GM13976 (cell line): Measurements from ENCODE around the gene HMGXB4.

Experiments
- DNase-seq: peaks from one replicate; pipeline ENCODE4 v3.0.0; 2012; ENCODE audit warnings: low spot score
- in situ Hi-C: fragments of 300-500 bp; cut with MboI; formaldehyde crosslinking; loops from one replicate; pipeline ENCODE4 v1.12.0; 2022; ENCODE audit warnings: low sequenced_read_pairs, mixed read lengths, inconsistent platforms; ENCODE audit not compliant: unreplicated experiment
- TF ChIP-seq, protein P1 (sequence below): IDR thresholded peaks from 2 replicates; pipeline ENCODE4 v1.5.1; 2012; ENCODE audit warnings: borderline replicate concordance, mild to moderate bottlenecking; ENCODE audit not compliant: insufficient read depth; ENCODE audit errors: extremely low read depth, missing control alignments, control extremely low read depth

The HMGXB4 gene

GRCh38 chr22:35257321-35258190 is at the start of gene HMGXB4:
HMGXB4 (plus strand) TSS chr22:35257493; CDS start chr22:35262391, 4,898 bp downstream.
- in situ Hi-C loops = no loop called here
- DNase-seq = peak; percentile 94
- TF ChIP-seq, protein P1, sequence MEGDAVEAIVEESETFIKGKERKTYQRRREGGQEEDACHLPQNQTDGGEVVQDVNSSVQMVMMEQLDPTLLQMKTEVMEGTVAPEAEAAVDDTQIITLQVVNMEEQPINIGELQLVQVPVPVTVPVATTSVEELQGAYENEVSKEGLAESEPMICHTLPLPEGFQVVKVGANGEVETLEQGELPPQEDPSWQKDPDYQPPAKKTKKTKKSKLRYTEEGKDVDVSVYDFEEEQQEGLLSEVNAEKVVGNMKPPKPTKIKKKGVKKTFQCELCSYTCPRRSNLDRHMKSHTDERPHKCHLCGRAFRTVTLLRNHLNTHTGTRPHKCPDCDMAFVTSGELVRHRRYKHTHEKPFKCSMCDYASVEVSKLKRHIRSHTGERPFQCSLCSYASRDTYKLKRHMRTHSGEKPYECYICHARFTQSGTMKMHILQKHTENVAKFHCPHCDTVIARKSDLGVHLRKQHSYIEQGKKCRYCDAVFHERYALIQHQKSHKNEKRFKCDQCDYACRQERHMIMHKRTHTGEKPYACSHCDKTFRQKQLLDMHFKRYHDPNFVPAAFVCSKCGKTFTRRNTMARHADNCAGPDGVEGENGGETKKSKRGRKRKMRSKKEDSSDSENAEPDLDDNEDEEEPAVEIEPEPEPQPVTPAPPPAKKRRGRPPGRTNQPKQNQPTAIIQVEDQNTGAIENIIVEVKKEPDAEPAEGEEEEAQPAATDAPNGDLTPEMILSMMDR = no peak

DNA sequence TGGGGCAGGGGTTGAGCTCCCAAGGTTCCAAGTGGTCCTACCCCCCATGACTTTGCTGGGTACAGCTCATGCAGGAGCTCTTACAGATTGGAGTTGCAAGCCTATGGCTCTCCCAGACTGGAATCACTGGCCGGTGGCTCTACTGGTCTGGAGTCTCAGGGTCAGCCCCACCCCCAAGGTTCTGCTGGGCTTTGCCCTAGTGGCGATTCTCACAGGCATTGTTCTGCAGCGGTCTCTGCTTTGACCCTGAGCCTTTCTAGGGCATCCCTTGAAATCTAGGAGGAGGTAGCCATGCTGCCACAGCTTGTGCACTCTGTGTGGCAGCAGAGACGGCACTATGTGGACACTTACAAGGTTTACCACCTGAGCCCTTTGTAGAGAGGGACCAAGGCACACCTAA is 49.3 kb upstream of the HMGXB4 start:
- no peak for DNase-seq

GRCh38 chr22:35209203-35209602 is 48.1 kb upstream of the HMGXB4 start:
- no peak for DNase-seq
- TF ChIP-seq, protein P1 = no peak
- in situ Hi-C loops = no loop called here

More for the DNA sequence above, 49.3 kb upstream of the HMGXB4 start:
- TF ChIP-seq, protein P1 = no peak
- in situ Hi-C loops = no loop called here

DNA sequence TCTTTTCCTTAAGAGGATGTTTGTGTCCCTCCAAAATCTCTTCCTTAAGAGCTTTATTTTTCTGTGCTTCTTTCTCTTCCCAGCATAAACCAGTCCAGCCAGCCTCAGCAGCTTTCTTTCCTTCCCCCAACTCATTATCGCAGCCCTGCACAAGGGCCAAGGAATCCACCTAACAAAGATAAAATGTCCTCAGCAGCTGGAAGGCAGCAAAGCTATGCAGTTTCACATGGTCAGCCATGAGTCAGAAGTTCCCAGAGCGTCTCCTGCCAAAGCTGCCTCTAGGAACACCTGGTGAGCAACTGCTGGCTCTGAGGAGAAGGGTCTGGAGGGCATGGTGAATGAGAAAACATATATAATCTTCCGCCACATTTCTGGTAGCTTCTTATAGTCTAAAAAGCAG is 45.3 kb upstream of the HMGXB4 start:
- in situ Hi-C loops = no loop called here
- TF ChIP-seq, protein P1 = no peak
- DNase-seq = no peak

GRCh38 chr22:35212996-35213395 is 44.3 kb upstream of the HMGXB4 start:
- TF ChIP-seq, protein P1 = no peak
- in situ Hi-C loops = no loop called here
- DNase-seq = no peak

GRCh38 chr22:35214968-35215367 is 42.3 kb upstream of the HMGXB4 start:
- in situ Hi-C loops = no loop called here
- TF ChIP-seq, protein P1 = no peak
- no peak for DNase-seq
